ENCODE data around the gene SETBP1.

DNA sequence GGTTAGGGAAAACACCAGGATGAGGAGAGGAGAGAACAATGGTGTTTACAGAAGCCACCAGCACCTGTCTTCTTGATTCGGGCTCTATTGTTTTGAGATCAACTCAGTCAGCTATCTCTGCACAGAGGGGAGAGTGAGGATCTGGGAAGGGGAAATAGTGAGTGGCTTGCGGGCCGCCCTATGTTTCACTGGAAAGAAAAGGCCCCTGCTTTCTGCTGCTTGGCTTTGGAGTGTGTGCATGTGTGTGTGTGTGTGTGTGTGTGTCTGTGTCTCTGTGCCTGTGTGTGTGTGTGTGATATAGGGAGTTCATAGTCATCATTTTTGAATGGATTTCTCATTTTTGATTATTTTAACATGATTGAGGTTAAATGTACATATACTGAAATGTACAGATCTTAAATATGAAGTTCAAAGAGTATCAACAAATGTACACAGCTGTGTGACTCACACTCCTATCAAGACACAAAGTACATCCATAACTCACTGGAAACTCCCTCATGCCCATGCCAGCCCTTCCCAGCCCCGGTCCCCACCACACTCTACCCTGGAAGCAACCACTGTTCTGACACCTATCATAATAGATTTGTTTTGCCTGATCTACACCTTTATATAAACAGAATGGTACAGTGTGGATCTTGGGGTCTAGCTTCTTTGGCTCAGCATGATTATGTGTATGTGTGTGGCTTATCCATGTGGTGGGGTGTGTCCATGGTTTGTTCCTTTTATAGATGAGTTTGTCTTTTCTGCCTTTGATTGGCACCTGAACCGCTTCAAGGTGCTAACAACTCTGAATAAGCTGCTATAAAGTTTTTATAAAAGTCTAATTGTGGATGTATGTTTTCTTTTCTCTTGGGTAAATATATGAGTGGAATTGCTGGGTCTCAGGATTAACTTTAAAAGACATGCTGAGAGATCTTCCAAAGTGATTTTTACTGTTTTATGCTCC, 258.3 kb downstream of the SETBP1 start:
- TF ChIP-seq, protein P1, sequence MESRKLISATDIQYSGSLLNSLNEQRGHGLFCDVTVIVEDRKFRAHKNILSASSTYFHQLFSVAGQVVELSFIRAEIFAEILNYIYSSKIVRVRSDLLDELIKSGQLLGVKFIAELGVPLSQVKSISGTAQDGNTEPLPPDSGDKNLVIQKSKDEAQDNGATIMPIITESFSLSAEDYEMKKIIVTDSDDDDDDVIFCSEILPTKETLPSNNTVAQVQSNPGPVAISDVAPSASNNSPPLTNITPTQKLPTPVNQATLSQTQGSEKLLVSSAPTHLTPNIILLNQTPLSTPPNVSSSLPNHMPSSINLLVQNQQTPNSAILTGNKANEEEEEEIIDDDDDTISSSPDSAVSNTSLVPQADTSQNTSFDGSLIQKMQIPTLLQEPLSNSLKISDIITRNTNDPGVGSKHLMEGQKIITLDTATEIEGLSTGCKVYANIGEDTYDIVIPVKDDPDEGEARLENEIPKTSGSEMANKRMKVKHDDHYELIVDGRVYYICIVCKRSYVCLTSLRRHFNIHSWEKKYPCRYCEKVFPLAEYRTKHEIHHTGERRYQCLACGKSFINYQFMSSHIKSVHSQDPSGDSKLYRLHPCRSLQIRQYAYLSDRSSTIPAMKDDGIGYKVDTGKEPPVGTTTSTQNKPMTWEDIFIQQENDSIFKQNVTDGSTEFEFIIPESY (IDR thresholded peaks at IDR 0.05; ENCODE audit: extremely low read depth, insufficient replicate concordance, low read length) = no peak
- no peak for TF ChIP-seq SP1 (IDR thresholded peaks at IDR 0.05; ENCODE audit: low read depth)
- TF ChIP-seq, protein P2, sequence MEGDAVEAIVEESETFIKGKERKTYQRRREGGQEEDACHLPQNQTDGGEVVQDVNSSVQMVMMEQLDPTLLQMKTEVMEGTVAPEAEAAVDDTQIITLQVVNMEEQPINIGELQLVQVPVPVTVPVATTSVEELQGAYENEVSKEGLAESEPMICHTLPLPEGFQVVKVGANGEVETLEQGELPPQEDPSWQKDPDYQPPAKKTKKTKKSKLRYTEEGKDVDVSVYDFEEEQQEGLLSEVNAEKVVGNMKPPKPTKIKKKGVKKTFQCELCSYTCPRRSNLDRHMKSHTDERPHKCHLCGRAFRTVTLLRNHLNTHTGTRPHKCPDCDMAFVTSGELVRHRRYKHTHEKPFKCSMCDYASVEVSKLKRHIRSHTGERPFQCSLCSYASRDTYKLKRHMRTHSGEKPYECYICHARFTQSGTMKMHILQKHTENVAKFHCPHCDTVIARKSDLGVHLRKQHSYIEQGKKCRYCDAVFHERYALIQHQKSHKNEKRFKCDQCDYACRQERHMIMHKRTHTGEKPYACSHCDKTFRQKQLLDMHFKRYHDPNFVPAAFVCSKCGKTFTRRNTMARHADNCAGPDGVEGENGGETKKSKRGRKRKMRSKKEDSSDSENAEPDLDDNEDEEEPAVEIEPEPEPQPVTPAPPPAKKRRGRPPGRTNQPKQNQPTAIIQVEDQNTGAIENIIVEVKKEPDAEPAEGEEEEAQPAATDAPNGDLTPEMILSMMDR (IDR thresholded peaks at IDR 0.05 in 2 of 3, conservative IDR thresholded peaks at IDR 0.05 in 1 of 3; ENCODE audit: borderline replicate concordance in 1 of 3, insufficient read depth in 1 of 3, low read depth in 2 of 3, low read length in 2 of 3) = no peak
- TF ChIP-seq EZH2phosphoT487 (IDR thresholded peaks at IDR 0.05; ENCODE audit: borderline replicate concordance) = no peak
- TF ChIP-seq POLR2A (IDR thresholded peaks at IDR 0.05; ENCODE audit: borderline replicate concordance, extremely low read depth, insufficient read depth, insufficient read length) = no peak
